Measurements from ENCODE around the gene HAND2.

- TF ChIP-seq, protein P1, sequence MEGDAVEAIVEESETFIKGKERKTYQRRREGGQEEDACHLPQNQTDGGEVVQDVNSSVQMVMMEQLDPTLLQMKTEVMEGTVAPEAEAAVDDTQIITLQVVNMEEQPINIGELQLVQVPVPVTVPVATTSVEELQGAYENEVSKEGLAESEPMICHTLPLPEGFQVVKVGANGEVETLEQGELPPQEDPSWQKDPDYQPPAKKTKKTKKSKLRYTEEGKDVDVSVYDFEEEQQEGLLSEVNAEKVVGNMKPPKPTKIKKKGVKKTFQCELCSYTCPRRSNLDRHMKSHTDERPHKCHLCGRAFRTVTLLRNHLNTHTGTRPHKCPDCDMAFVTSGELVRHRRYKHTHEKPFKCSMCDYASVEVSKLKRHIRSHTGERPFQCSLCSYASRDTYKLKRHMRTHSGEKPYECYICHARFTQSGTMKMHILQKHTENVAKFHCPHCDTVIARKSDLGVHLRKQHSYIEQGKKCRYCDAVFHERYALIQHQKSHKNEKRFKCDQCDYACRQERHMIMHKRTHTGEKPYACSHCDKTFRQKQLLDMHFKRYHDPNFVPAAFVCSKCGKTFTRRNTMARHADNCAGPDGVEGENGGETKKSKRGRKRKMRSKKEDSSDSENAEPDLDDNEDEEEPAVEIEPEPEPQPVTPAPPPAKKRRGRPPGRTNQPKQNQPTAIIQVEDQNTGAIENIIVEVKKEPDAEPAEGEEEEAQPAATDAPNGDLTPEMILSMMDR (IDR thresholded peaks at IDR 0.05; ENCODE audit: low read depth, low read length): no peak
- TF ChIP-seq EZH2phosphoT487 (IDR thresholded peaks at IDR 0.05; ENCODE audit: low read depth): no peak
Observed at GRCh38 chr4:173564461-173564860, 34.4 kb upstream of the HAND2 start.
